K562 (cell line): ENCODE data around the gene FIS1. TPM values are rescaled to one million over a fixed set of nuclear protein-coding genes. Genes with fewer than 3 reads are reported as not detected.
A peak's percentile ranks its signal among the peaks of the same experiment; 100 is the strongest.

ENCODE experiments used
- AFF1 ChIP-seq, 2 experiments: fragments of 450-650 bp; IDR thresholded peaks; 2 replicates each; pipeline ENCODE4 v1.6.1; 2018; ENCODE audit warnings: mild to moderate bottlenecking in 2 of 2, low read depth in 1 of 2; ENCODE audit not compliant: partially characterized antibody in 2 of 2
- EP300 ChIP-seq: IDR thresholded peaks from 2 replicates; pipeline ENCODE4 v1.6.1; 2012; ENCODE audit warnings: low read length, improper control_type of control experiment
- FOSL1 ChIP-seq: fragments of 200-800 bp; sonication (Bioruptor generic); conservative IDR thresholded peaks from 2 replicates; pipeline ENCODE4 v1.6.1; 2016; ENCODE audit warnings: missing genetic modification characterization, missing compliant biosample characterization
- FOXJ3 ChIP-seq: sonication (generic); formaldehyde crosslinking; IDR thresholded peaks from 2 replicates; pipeline ENCODE4 v1.4.0; 2020; ENCODE audit warnings: mild to moderate bottlenecking, missing genetic modification reagents
- NFE2 ChIP-seq: IDR thresholded peaks from 2 replicates; pipeline ENCODE4 v1.6.1; 2014; ENCODE audit warnings: antibody characterized with exemption, low read depth
- ZBTB40 ChIP-seq, 2 experiments: fragments of 450-650 bp in 1 of 2; sonication (generic) in 1 of 2; formaldehyde crosslinking in 1 of 2; IDR thresholded peaks; 2 replicates each; pipeline versions ENCODE4 v1.7.1 to v1.9.0; 2016 to 2022; ENCODE audit warnings: inconsistent platforms in 1 of 2, mild to moderate bottlenecking in 1 of 2, missing genetic modification reagents in 1 of 2
- ZNF277 ChIP-seq: fragments of 250-450 bp; sonication (Bioruptor Pico); IDR thresholded peaks from 2 replicates; pipeline ENCODE4 v1.8.0; 2022; ENCODE audit warnings: inconsistent platforms, mild to moderate bottlenecking, moderate library complexity, borderline replicate concordance
- polyA plus RNA-seq, 8 experiments: library from polyadenylated mRNA; depleted of rRNA in 4 of 8; stranded (reverse) in 5 of 8; unstranded in 3 of 8; fragments of >200 nt; fragmentation: Nextera tagmentation in 2 of 8; fragmentation: Illumina TruSeq in 1 of 8; extraction: Ambion mirVana in 2 of 8; extraction: Trizol in 1 of 8; gene quantifications; 2 replicates each; pipeline versions ENCODE4 v1.2.1 to v1.2.3, GENCODE V29; 2011 to 2014; ENCODE audit warnings: inconsistent platforms in 1 of 8, missing spikeins in 1 of 8
- total RNA-seq, 7 experiments: library from RNA; depleted of rRNA in 6 of 7; stranded (reverse); fragments of >200 nt in 6 of 7; fragmentation: Illumina TruSeq in 2 of 7; extraction: Trizol in 2 of 7; gene quantifications; 2 replicates each; pipeline versions ENCODE4 v1.2.1 to v1.2.3, GENCODE V29; 2011 to 2021; ENCODE audit warnings: low replicate concordance in 1 of 7

FIS1 gene
- total and polyA plus RNA-seq, 9 of the 15 experiments (the other 6 are each of a cell fraction or from before 2014, with no cell fraction given): 86.0 to 257 (median 144) TPM

GRCh38 chr7:101265622-101266516 lies 21.0 kb upstream of the FIS1 start (continued):
- TF ChIP-seq ZBTB40 (IDR thresholded peaks at IDR 0.05) (0 out of 2 replicates have a peak, but pooled peaks have one; percentile 17), ZBTB40 (CRISPR knock-in tag; IDR thresholded peaks at IDR 0.05) (no peak), FOSL1 (peak; percentile 61), AFF1 (IDR thresholded peaks at IDR 0.05; ENCODE audit: low read depth in 1 of 2, partially characterized antibody in 2 of 2) (peak; percentile 28 to 51), NFE2 (peak; percentile 38), FOXJ3 (CRISPR knock-in tag) (peak; percentile 64; the same call in 1 of the 2 replicates), ZNF277 (CRISPR knock-in tag) (no peak), EP300 (peak; percentile 77; the same call in 1 of the 2 replicates)
